Dermis blood vessel endothelial cell (primary cell): Measurements from ENCODE around the gene FAM98C. TPM values are rescaled to one million over a fixed set of nuclear protein-coding genes. Genes with fewer than 3 reads are reported as not detected.
"Not testable (repeated sequence)": the region's sequence is repeated elsewhere in the genome, so short reads cannot be mapped to it uniquely, and the experiment has no call there.

Source experiments
- DNase-seq: peaks from one replicate; pipeline ENCODE4 v3.0.0; 2010
- total RNA-seq: library from RNA; depleted of rRNA; stranded (reverse); fragments of >200 nt; gene quantifications from 2 replicates; pipeline ENCODE4 v1.2.3, GENCODE V29; 2014

FAM98C gene
- total RNA-seq, 1 donor from 2014 or later: 12.3 TPM

GRCh38 chr19:38399081-38399480 is 3.8 kb upstream of the FAM98C start:
- DNase-seq: no peak

- DNase-seq: no peak
These were observed 3.4 kb upstream of the FAM98C start for GRCh38 chr19:38399537-38399936.

GRCh38 chr19:38400361-38400760 is 2.5 kb upstream of the FAM98C start:
- DNase-seq: no peak

- peak; percentile 68 for DNase-seq
These were observed 1.7 kb upstream of the FAM98C start for GRCh38 chr19:38401148-38401547.

GRCh38 chr19:38402623-38402966 is 298 bp upstream of the FAM98C start:
- no peak for DNase-seq

- DNase-seq: no peak
These were observed 2.0 kb downstream of the FAM98C start for GRCh38 chr19:38404858-38405257.

- DNase-seq: no peak
These were observed 2.4 kb downstream of the FAM98C start for GRCh38 chr19:38405276-38405675.

- DNase-seq: no peak
These were observed 6.8 kb downstream of the FAM98C start for GRCh38 chr19:38409631-38410133.

GRCh38 chr19:38410407-38410806 is 7.5 kb downstream of the FAM98C start:
- not testable (repeated sequence) for DNase-seq

GRCh38 chr19:38411041-38411712 is 8.3 kb downstream of the FAM98C start:
- DNase-seq: no peak

- not testable (repeated sequence) for DNase-seq
These were observed 9.0 kb downstream of the FAM98C start for GRCh38 chr19:38411898-38412297.

- DNase-seq: no peak
These were observed 9.6 kb downstream of the FAM98C start for GRCh38 chr19:38412491-38412890.

- DNase-seq: no peak
These were observed 10.1 kb downstream of the FAM98C start for GRCh38 chr19:38412961-38413360.

GRCh38 chr19:38413416-38413815 is 10.5 kb downstream of the FAM98C start:
- DNase-seq: no peak

- no peak for DNase-seq
These were observed 14.3 kb downstream of the FAM98C start for GRCh38 chr19:38417146-38417543.

GRCh38 chr19:38417544-38418506 is 14.9 kb downstream of the FAM98C start:
- DNase-seq: no peak

GRCh38 chr19:38420935-38421334 is 18.0 kb downstream of the FAM98C start:
- DNase-seq: no peak

- no peak for DNase-seq
These were observed 19.0 kb downstream of the FAM98C start for GRCh38 chr19:38421856-38422255.

GRCh38 chr19:38422438-38422837 is 19.5 kb downstream of the FAM98C start:
- no peak for DNase-seq

- no peak for DNase-seq
These were observed 21.4 kb downstream of the FAM98C start for GRCh38 chr19:38424272-38424671.

- no peak for DNase-seq
These were observed 22.4 kb downstream of the FAM98C start for GRCh38 chr19:38425222-38425809.

- no peak for DNase-seq
These were observed 23.0 kb downstream of the FAM98C start, which contains the start of gene RASGRP4 for GRCh38 chr19:38425810-38426466. TSS of gene RASGRP4 (minus strand) at chr19:38426219. CDS start at chr19:38426091, 128 bp downstream.
